Measurements from ENCODE around the gene EXPH5.

DNA sequence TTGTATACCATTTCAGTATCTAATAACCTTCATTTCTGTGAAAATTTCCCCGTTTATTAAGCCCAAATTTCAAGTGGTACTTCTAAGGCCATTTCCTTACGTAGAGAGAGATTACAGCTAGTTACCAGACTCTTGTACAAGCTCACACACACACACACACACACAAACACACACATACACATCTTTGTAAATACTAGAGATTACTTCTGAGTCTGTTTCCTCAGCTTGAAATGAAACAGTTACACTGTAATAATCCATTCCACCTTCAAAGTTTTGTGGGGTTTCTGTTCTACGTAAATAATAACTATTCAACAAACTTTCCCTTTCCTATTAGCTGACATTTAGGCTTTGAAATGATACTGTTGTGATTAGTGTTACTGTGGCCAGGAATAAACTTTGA lies 101.6 kb downstream of the EXPH5 start:
- no peak for TF ChIP-seq EZH2 (IDR thresholded peaks at IDR 0.05; ENCODE audit: insufficient read depth, poor library complexity, severe bottlenecking)
- TF ChIP-seq EZH2phosphoT487 (IDR thresholded peaks at IDR 0.05; ENCODE audit: insufficient read depth, low read depth): no peak
